GM12865 (cell line): ENCODE measurements around the gene MYO18B.

Experiments used
- DNase-seq: peaks from one replicate; pipeline ENCODE4 v3.0.0; 2010; ENCODE audit warnings: low read depth
- H3K4me3 ChIP-seq: 2 replicates; pipeline ENCODE4 v1.5.1; 2011; ENCODE audit warnings: mild to moderate bottlenecking, low read depth, low read length, control low read depth
- TF ChIP-seq, protein P1 (sequence below): IDR thresholded peaks from 2 replicates; pipeline ENCODE4 v1.5.1; 2011; ENCODE audit warnings: low read length, control low read depth, low read depth, inconsistent platforms; ENCODE audit not compliant: insufficient read depth; ENCODE audit errors: missing control alignments

MYO18B gene

DNA sequence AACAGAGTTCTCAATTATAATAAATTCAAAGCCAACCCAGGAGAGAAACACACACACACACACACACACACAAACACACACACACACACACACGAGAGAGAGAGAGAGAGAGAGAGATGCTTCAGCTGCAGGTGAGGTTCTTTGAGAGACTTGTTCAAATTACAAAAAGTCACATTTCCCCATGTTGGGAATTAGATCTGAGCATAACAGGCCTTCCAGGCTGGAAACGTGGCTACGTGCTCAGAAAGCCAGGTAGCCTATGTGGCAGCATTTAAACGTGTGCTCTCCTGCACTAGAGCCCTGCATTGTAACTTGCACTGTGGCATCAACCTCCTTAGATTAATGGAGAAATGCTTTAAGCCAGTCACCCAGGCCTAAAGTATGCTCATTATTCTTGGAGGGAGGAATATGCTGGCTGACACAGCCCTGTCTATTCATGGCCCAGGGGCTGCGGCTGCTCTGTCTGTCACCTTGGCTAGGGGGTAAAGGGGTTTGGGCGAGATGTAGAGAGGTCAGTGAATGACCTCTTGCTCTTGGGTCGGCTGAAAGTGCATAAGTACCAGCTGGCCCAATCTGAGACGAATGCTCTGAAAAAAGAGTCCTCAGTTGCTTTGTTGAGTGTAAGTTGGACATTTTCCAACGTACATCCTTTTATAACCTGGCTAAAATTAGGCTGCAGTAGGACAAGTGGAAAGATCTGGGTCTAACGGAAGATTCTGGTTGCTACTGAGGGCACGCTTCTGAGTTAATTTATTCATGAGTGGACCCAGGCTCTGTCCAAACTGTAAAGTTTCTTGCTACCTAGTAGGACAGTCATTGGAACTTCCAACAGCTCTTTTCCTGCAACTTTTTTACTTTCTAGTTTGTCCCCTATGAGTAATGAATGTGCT, 256.1 kb downstream of the MYO18B start:
- TF ChIP-seq, protein P1, sequence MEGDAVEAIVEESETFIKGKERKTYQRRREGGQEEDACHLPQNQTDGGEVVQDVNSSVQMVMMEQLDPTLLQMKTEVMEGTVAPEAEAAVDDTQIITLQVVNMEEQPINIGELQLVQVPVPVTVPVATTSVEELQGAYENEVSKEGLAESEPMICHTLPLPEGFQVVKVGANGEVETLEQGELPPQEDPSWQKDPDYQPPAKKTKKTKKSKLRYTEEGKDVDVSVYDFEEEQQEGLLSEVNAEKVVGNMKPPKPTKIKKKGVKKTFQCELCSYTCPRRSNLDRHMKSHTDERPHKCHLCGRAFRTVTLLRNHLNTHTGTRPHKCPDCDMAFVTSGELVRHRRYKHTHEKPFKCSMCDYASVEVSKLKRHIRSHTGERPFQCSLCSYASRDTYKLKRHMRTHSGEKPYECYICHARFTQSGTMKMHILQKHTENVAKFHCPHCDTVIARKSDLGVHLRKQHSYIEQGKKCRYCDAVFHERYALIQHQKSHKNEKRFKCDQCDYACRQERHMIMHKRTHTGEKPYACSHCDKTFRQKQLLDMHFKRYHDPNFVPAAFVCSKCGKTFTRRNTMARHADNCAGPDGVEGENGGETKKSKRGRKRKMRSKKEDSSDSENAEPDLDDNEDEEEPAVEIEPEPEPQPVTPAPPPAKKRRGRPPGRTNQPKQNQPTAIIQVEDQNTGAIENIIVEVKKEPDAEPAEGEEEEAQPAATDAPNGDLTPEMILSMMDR, result no peak
- no peak overlapping the region for H3K4me3 ChIP-seq
- DNase-seq, result no peak

DNA sequence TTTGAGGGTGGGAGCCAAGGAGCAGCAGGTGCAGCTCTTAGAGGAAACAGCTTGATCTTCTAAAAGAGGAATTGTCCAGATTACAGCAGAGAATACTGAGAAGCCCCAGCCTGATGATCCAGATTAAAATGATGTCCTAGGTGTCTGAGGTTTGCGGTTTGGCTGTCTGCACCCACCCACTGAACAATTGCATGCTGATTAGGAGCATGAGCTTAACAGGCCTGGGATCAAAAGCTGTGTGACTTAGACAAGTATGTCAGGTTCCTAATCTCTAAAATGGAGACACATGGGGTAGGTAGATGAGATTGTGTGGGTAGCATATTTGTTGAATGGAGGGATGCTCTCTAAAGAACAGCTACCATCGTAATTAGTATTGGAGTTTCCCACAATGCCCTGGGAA, 260.5 kb downstream of the MYO18B start:
- TF ChIP-seq, protein P1, result no peak
- no peak for DNase-seq
- no peak overlapping the region for H3K4me3 ChIP-seq

DNA sequence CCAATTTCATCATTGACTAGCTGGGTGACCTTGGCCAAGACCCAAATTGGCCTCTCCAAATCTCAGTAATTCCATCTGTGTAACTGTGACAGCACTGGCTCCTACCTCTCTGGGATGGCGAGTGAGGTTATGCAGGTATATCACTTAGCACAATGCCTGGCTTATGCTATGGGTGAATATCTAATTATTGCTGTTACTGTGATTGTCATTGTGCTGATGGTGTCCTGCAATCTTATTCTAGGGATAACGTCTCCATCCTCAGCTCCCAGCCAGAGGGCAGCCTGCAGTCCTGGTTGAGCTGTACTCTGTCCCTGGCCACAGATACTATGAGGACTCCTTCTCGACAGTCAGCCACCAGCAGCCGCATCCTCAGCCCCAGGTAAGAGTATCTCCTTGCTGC, 262.5 kb downstream of the MYO18B start:
- no peak overlapping the region for H3K4me3 ChIP-seq
- TF ChIP-seq, protein P1, result no peak

DNA sequence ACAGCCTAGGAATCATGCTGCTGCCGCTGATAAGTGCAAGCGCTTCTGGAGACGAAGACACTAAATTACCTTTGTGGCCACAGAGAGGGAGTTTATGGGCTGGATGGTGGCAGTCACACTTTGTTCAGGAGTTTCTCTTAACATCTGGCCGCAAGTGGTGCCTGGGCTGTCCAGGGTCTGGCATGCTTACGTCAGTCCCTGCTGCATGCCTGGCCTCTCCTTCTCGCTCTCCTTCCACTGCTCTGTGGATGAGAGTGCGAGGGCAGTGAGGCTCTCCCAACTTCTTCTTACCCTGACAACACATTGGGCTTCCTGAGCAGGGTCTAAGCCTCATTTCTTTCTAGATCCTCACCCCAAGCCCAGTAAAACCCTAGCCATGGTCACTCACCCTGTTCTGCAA, 266.6 kb downstream of the MYO18B start:
- TF ChIP-seq, protein P1, result no peak
- H3K4me3 ChIP-seq, result no peak overlapping the region
- DNase-seq, result no peak

More for the DNA sequence above, 262.5 kb downstream of the MYO18B start:
- DNase-seq, result no peak

DNA sequence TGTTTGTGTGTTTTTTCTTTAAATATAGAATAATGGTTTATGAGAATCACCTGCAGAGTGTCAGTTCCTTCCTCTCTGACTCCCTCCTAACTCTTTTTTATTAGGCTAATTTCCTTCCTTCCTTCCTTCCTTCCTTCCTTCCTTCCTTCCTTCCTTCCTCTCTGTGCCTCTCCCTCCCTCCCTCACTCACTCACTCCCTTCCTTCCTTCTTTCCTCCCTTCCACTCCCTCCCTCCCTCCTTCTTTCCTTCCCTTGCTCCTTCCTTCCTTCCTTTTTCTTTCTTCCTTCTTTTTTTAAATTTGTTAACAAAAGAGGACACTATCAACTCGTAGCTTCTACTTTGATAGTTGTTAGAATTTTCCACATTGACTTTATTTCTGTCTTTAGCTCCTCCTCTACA, 274.9 kb downstream of the MYO18B start:
- no peak for DNase-seq
- TF ChIP-seq, protein P1, result no peak
- H3K4me3 ChIP-seq, result no peak overlapping the region

DNA sequence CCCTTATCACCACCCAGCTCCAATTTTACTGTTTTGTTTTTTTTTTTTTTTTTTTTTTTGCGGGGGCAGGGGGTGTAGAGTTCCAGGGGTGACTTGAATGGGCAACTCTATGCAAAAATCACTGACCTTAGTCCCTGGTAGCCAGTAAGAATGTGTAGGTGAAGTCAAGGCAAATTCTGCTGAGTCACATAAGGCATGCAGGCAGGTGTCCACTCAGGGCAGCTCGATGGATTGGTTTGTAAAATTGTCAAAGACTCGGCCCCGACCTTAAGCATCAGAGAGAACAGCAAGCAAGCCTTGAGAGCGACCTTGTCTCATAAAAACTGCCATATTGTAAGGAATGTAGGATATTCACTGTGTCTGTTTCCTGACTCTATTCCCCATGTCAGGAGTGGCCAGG, 275.9 kb downstream of the MYO18B start:
- TF ChIP-seq, protein P1, result no peak
- DNase-seq, result no peak
- H3K4me3 ChIP-seq, result no peak overlapping the region

DNA sequence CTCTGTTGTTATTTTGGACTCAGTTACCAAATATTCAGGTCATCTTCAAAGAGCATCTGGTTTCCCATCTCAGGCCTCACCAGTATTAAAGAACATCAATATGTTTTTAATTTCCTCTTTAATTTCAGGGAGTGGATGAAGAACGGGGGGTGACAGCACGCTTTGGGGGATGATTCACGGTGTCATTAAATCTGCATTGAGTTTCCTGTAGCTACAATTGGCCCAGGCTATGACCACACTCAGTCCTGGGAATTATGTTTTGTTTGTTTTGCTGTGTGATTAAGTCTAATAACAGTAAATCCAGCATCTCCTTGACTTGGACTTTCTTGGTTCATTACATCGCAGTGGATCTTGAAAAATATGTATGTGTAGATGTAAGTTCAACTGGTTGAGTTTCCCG, 277.6 kb downstream of the MYO18B start:
- DNase-seq, result no peak
- no peak overlapping the region for H3K4me3 ChIP-seq
- TF ChIP-seq, protein P1, result no peak
